ENCODE data around the gene DLG2. TPM values are rescaled to one million over a fixed set of nuclear protein-coding genes. Genes with fewer than 3 reads are reported as not detected.

The DLG2 gene
- polyA plus RNA-seq, 2 donors, result 2.6 to 6.7 TPM

DNA sequence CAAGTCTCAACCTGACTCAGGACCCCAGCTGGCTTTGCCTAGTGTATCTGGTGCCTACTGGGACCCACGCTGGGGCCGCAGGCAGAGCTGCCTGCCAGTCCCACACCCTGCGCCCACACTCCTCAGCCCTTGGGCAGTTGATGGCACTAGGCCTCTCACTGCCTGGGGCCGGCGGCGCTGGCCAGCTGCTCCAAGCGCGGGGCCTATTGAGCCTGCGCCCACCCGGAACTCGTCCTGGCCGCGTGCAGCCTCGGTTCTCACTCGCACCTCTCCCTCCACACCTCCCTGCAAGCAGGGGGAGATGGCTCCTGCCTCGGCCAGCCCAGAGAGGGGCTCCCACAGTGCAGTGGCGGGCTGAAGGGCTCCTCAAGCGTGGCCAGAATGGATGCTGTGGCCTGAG lies 1432.4 kb downstream of the DLG2 start:
- no peaks in the 10 kb centered on the region for H3K36me3 ChIP-seq (ENCODE audit: control insufficient read depth in 2 of 2, insufficient read depth in 2 of 2, low read length in 1 of 2)
- H3K4me3 ChIP-seq (ENCODE audit: low read depth in 1 of 2, low read length in 2 of 2), result no peak overlapping the region
- no peaks in the 10 kb centered on the region for H3K9me3 ChIP-seq (ENCODE audit: control insufficient read depth in 2 of 2, insufficient read depth in 1 of 2, low read depth in 1 of 2, low read length in 1 of 2)
- H3K4me1 ChIP-seq (ENCODE audit: control insufficient read depth in 2 of 2, insufficient read depth in 2 of 2, low read length in 1 of 2), result no peaks in the 10 kb centered on the region
- no peak overlapping the region for H3K27ac ChIP-seq (ENCODE audit: low read depth in 2 of 2, low read length in 1 of 2)
- 83 to 91% methylated on average over 18 of the region's 18 CpGs for WGBS, 2 donors
- H3K27me3 ChIP-seq (ENCODE audit: control insufficient read depth in 1 of 2, insufficient read depth in 2 of 2, low read length in 2 of 2), result no peaks in the 10 kb centered on the region

DNA sequence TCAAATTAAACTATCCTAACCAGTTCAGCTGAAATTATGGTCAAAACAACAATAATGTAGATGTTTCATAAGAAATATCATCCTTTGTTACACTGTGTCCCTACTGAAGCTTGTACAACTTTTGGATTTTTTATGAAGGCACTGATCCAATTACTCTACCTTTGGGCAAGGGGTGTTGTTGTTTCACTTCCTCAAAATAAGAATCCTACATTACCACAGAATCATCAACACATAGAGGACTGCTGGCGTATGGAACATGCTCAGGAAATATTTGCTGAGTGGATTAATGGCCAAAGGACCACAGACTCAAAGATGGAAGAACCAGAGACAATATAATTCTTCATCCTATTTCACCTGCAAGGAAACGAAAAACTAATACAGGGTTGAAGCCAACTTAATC lies 1433.4 kb downstream of the DLG2 start:
- H3K4me1 ChIP-seq (ENCODE audit: control insufficient read depth in 2 of 2, insufficient read depth in 2 of 2, low read length in 1 of 2), result no peaks in the 10 kb centered on the region
- H3K27ac ChIP-seq (ENCODE audit: low read depth in 2 of 2, low read length in 1 of 2), result no peak overlapping the region
- H3K4me3 ChIP-seq (ENCODE audit: low read depth in 1 of 2, low read length in 2 of 2), result no peak overlapping the region
- no peaks in the 10 kb centered on the region for H3K9me3 ChIP-seq (ENCODE audit: control insufficient read depth in 2 of 2, insufficient read depth in 1 of 2, low read depth in 1 of 2, low read length in 1 of 2)
- no peaks in the 10 kb centered on the region for H3K27me3 ChIP-seq (ENCODE audit: control insufficient read depth in 1 of 2, insufficient read depth in 2 of 2, low read length in 2 of 2)
- H3K36me3 ChIP-seq (ENCODE audit: control insufficient read depth in 2 of 2, insufficient read depth in 2 of 2, low read length in 1 of 2), result no peaks in the 10 kb centered on the region
- WGBS, 2 donors, result 69 to 79% methylated on average over 2 of the region's 2 CpGs

DNA sequence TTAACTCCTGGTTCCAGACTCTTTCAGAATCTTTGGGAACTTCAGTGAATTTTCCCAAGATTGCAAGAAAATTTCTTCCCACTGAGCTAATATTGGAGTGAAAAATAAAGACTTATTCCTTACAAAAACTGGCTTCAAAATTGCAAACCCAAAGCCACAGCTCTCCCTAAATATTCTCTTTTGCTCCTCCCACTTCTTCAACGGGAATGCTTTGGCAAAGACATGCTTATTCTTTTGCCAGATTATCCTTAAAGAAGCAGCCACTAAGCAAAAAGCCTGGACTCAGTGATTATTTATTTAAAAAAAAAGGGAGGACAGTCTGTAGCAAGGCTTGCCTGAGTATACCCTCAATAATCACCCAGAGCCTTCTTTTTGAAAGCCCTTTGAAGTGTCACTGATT lies 1438.6 kb downstream of the DLG2 start:
- 8% methylated on average over 1 of the region's 1 CpG for WGBS, 2 donors
- Histone ChIP-seq H3K9me3 (ENCODE audit: control insufficient read depth in 2 of 2, insufficient read depth in 1 of 2, low read depth in 1 of 2, low read length in 1 of 2) (no peaks in the 10 kb centered on the region), H3K4me3 (ENCODE audit: low read depth in 1 of 2, low read length in 2 of 2) (no peak overlapping the region), H3K27ac (ENCODE audit: low read depth in 2 of 2, low read length in 1 of 2) (no peak overlapping the region), H3K4me1 (ENCODE audit: control insufficient read depth in 2 of 2, insufficient read depth in 2 of 2, low read length in 1 of 2) (no peaks in the 10 kb centered on the region), H3K36me3 (ENCODE audit: control insufficient read depth in 2 of 2, insufficient read depth in 2 of 2, low read length in 1 of 2) (no peaks in the 10 kb centered on the region), H3K27me3 (ENCODE audit: control insufficient read depth in 1 of 2, insufficient read depth in 2 of 2, low read length in 2 of 2) (no peaks in the 10 kb centered on the region)

DNA sequence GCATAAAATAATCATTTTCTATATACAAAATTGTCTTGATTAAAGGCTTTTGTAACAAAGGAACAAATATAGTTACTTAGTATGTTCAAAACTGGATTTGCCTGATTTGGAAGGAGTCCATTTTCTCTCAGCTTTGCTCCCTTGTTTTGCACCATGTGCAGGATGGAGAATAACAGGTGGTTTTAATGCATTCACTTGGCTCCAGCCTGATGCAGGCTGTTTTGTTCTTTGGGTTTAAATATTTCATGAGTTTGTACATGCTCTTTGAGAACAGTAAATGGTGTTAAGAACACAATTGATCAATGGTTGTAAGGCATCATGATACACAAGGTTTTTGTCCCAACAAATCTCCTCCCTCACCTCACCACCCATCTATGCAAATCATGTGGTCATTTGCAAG lies 1454.1 kb downstream of the DLG2 start:
- no peak overlapping the region for H3K4me3 ChIP-seq (ENCODE audit: low read depth in 1 of 2, low read length in 2 of 2)
- no peaks in the 10 kb centered on the region for H3K27me3 ChIP-seq (ENCODE audit: control insufficient read depth in 1 of 2, insufficient read depth in 2 of 2, low read length in 2 of 2)
- no peaks in the 10 kb centered on the region for H3K36me3 ChIP-seq (ENCODE audit: control insufficient read depth in 2 of 2, insufficient read depth in 2 of 2, low read length in 1 of 2)
- no peaks in the 10 kb centered on the region for H3K4me1 ChIP-seq (ENCODE audit: control insufficient read depth in 2 of 2, insufficient read depth in 2 of 2, low read length in 1 of 2)
- H3K9me3 ChIP-seq (ENCODE audit: control insufficient read depth in 2 of 2, insufficient read depth in 1 of 2, low read depth in 1 of 2, low read length in 1 of 2), result no peaks in the 10 kb centered on the region
- no peak overlapping the region for H3K27ac ChIP-seq (ENCODE audit: low read depth in 2 of 2, low read length in 1 of 2)

DNA sequence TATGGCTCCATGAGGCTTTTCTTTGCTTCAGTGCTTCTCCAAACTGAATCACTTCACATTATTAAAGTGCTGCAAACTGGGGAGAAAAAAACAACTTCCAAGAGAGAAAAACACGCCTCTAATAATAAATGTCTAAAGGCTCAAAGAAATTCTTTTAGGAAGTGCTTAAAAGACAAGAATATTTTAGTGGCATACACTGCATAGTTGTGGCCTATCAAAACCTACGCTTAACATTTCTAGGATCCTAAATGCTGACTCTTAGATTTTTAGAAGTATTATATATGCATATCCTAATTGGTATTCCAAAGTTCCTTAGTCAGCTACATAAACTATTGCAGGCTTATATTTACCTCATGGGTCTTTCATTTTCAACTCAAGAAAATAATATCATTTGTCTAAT lies 1462.0 kb downstream of the DLG2 start:
- no peaks in the 10 kb centered on the region for H3K9me3 ChIP-seq (ENCODE audit: control insufficient read depth in 2 of 2, insufficient read depth in 1 of 2, low read depth in 1 of 2, low read length in 1 of 2)
- H3K36me3 ChIP-seq (ENCODE audit: control insufficient read depth in 2 of 2, insufficient read depth in 2 of 2, low read length in 1 of 2), result no peaks in the 10 kb centered on the region
- H3K4me1 ChIP-seq (ENCODE audit: control insufficient read depth in 2 of 2, insufficient read depth in 2 of 2, low read length in 1 of 2), result no peaks in the 10 kb centered on the region
- H3K4me3 ChIP-seq (ENCODE audit: low read depth in 1 of 2, low read length in 2 of 2), result no peak overlapping the region
- no peak overlapping the region for H3K27ac ChIP-seq (ENCODE audit: low read depth in 2 of 2, low read length in 1 of 2)
- WGBS, 2 donors, result 82 to 86% methylated on average over 2 of the region's 2 CpGs
- no peaks in the 10 kb centered on the region for H3K27me3 ChIP-seq (ENCODE audit: control insufficient read depth in 1 of 2, insufficient read depth in 2 of 2, low read length in 2 of 2)

DNA sequence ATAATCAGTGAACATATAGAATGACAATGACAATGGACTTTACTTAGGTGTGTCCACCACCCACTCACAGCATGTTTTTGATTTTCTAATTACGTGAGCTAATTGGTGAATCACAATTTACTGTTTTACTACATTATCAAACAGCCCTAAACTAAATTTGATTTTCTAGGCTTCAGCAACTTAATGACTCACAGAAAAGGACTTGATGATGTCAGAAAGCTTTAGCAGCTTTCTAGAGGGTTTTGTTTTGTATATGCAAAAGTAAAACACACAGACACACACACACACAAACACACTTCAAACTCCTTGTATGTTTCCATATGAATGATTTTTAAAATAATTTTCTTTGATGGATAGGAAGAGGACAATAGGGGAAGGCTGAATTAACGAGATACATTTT lies 1462.4 kb downstream of the DLG2 start:
- H3K36me3 ChIP-seq (ENCODE audit: control insufficient read depth in 2 of 2, insufficient read depth in 2 of 2, low read length in 1 of 2), result no peaks in the 10 kb centered on the region
- no peaks in the 10 kb centered on the region for H3K4me1 ChIP-seq (ENCODE audit: control insufficient read depth in 2 of 2, insufficient read depth in 2 of 2, low read length in 1 of 2)
- no peak overlapping the region for H3K4me3 ChIP-seq (ENCODE audit: low read depth in 1 of 2, low read length in 2 of 2)
- no peak overlapping the region for H3K27ac ChIP-seq (ENCODE audit: low read depth in 2 of 2, low read length in 1 of 2)
- no peaks in the 10 kb centered on the region for H3K9me3 ChIP-seq (ENCODE audit: control insufficient read depth in 2 of 2, insufficient read depth in 1 of 2, low read depth in 1 of 2, low read length in 1 of 2)
- WGBS, 2 donors, result 57 to 60% methylated on average over 2 of the region's 2 CpGs
- no peaks in the 10 kb centered on the region for H3K27me3 ChIP-seq (ENCODE audit: control insufficient read depth in 1 of 2, insufficient read depth in 2 of 2, low read length in 2 of 2)

DNA sequence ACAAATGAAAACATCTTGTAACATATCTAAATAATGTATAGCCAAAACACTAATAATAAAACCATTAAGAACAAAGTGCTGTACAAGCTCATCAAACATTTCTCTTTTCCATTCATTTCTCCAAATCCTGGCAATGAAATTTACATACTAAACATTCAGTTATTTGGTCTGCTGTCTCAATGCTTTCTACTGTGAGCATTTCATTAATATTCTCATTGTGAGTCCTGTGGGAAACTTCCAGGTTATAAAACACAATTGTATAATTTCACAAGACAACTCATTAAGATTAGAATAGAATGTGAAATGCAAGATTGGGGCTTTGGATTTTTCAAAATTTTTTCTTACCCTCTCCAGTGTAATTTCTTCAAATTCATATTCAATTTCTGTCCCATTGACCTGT lies 1464.0 kb downstream of the DLG2 start:
- H3K4me3 ChIP-seq (ENCODE audit: low read depth in 1 of 2, low read length in 2 of 2), result no peak overlapping the region
- H3K4me1 ChIP-seq (ENCODE audit: control insufficient read depth in 2 of 2, insufficient read depth in 2 of 2, low read length in 1 of 2), result no peaks in the 10 kb centered on the region
- no peaks in the 10 kb centered on the region for H3K36me3 ChIP-seq (ENCODE audit: control insufficient read depth in 2 of 2, insufficient read depth in 2 of 2, low read length in 1 of 2)
- no peaks in the 10 kb centered on the region for H3K9me3 ChIP-seq (ENCODE audit: control insufficient read depth in 2 of 2, insufficient read depth in 1 of 2, low read depth in 1 of 2, low read length in 1 of 2)
- H3K27me3 ChIP-seq (ENCODE audit: control insufficient read depth in 1 of 2, insufficient read depth in 2 of 2, low read length in 2 of 2), result no peaks in the 10 kb centered on the region
- no peak overlapping the region for H3K27ac ChIP-seq (ENCODE audit: low read depth in 2 of 2, low read length in 1 of 2)

DNA sequence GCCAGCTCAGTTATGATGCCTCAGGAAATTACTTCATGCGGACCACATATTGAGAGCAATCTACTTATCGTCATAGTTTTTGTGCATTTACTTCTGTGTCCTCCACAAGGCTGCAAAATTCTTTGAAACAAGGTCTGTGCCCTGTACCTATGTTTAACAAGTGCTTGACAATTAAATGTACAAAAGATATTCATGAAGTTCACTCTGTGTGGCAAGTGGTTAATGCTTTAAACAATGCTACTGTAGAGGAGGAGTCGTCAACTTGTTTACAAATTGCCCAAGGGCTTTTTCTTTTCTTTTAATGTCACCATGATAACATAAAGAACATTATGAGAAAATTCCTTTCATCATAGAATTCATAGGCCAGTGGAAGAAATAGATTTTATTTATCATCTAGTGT lies 1469.5 kb downstream of the DLG2 start:
- WGBS, 2 donors, result 66 to 75% methylated on average over 3 of the region's 3 CpGs
- no peaks in the 10 kb centered on the region for H3K4me1 ChIP-seq (ENCODE audit: control insufficient read depth in 2 of 2, insufficient read depth in 2 of 2, low read length in 1 of 2)

DNA sequence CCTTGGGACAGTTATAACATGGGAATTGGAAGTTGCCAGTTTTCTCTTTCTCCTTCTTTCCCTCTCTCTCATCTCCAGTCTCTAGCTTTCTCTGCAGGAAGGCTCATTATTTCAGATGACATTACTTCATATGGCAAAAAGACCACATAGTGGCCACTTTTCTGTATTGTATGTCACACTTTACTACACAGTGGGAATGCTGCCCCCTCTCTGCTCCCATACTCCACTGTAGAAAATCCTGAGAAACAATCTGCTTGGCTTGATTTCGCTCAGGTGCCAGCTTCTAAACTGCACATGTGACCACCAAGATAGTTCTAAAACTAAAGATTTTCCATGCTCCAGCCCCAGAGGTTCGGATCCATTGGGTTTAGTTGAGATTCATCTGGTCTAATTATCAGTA lies 1480.3 kb downstream of the DLG2 start:
- Histone ChIP-seq H3K9me3 (ENCODE audit: control insufficient read depth in 2 of 2, insufficient read depth in 1 of 2, low read depth in 1 of 2, low read length in 1 of 2) (no peaks in the 10 kb centered on the region), H3K4me3 (ENCODE audit: low read depth in 1 of 2, low read length in 2 of 2) (no peak overlapping the region), H3K4me1 (ENCODE audit: control insufficient read depth in 2 of 2, insufficient read depth in 2 of 2, low read length in 1 of 2) (no peaks in the 10 kb centered on the region), H3K27me3 (ENCODE audit: control insufficient read depth in 1 of 2, insufficient read depth in 2 of 2, low read length in 2 of 2) (no peaks in the 10 kb centered on the region), H3K27ac (ENCODE audit: low read depth in 2 of 2, low read length in 1 of 2) (no peak overlapping the region), H3K36me3 (ENCODE audit: control insufficient read depth in 2 of 2, insufficient read depth in 2 of 2, low read length in 1 of 2) (no peaks in the 10 kb centered on the region)
- 74 to 77% methylated on average over 2 of the region's 2 CpGs for WGBS, 2 donors

More for the DNA sequence above, 1469.5 kb downstream of the DLG2 start:
- Histone ChIP-seq H3K27me3 (ENCODE audit: control insufficient read depth in 1 of 2, insufficient read depth in 2 of 2, low read length in 2 of 2) (no peaks in the 10 kb centered on the region), H3K4me3 (ENCODE audit: low read depth in 1 of 2, low read length in 2 of 2) (no peak overlapping the region), H3K27ac (ENCODE audit: low read depth in 2 of 2, low read length in 1 of 2) (no peak overlapping the region), H3K9me3 (ENCODE audit: control insufficient read depth in 2 of 2, insufficient read depth in 1 of 2, low read depth in 1 of 2, low read length in 1 of 2) (no peaks in the 10 kb centered on the region), H3K36me3 (ENCODE audit: control insufficient read depth in 2 of 2, insufficient read depth in 2 of 2, low read length in 1 of 2) (no peaks in the 10 kb centered on the region)

DNA sequence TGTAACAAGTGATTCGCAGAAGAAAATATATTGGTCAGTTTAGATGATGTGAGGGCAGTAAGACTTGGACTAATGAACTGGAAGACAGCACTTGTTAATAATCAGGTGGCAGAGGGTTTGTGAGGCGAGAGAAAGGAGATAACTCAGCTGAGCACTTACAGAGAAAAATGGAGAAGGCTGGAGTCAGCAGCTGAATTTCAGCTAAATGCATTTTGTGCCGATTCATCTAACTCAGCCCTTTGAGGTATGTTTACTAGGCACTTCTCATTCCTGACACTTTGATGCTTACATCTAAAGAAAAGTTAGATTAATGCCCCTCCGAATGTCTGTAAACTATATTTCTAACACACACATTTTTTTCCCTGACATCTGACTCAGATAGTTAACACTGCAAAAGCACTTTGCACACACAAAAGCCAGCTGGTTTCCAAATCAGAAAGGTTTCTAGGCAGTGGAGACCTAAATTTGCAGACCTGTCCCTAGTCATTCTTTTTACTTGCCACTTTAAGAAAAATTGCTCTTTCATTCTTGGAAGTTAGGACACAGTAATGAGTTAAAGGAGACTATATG lies 1481.4 kb downstream of the DLG2 start:
- H3K4me1 ChIP-seq (ENCODE audit: control insufficient read depth in 2 of 2, insufficient read depth in 2 of 2, low read length in 1 of 2), result no peaks in the 10 kb centered on the region
- H3K27me3 ChIP-seq (ENCODE audit: control insufficient read depth in 1 of 2, insufficient read depth in 2 of 2, low read length in 2 of 2), result no peaks in the 10 kb centered on the region
- no peak overlapping the region for H3K4me3 ChIP-seq (ENCODE audit: low read depth in 1 of 2, low read length in 2 of 2)
- WGBS, 2 donors, result 38 to 41% methylated on average over 4 of the region's 4 CpGs
- H3K36me3 ChIP-seq (ENCODE audit: control insufficient read depth in 2 of 2, insufficient read depth in 2 of 2, low read length in 1 of 2), result no peaks in the 10 kb centered on the region
- no peak overlapping the region for H3K27ac ChIP-seq (ENCODE audit: low read depth in 2 of 2, low read length in 1 of 2)
- H3K9me3 ChIP-seq (ENCODE audit: control insufficient read depth in 2 of 2, insufficient read depth in 1 of 2, low read depth in 1 of 2, low read length in 1 of 2), result no peaks in the 10 kb centered on the region
